HG02870 (cell line): ENCODE measurements around the gene GJD4.
A peak's percentile ranks its signal among the peaks of the same experiment; 100 is the strongest.

Experiments used
- ATAC-seq: cut with Tn5 transposase; IDR thresholded peaks from one replicate; pipeline ENCODE4 v1.9.1; 2021; ENCODE audit warnings: mild to moderate bottlenecking, moderate library complexity; ENCODE audit not compliant: unreplicated experiment

GJD4 gene

GRCh38 chr10:35605191-35605590 is at the start of gene GJD4:
Gene GJD4, plus strand, starts transcription at chr10:35605341. Its CDS starts 227 bp downstream, at chr10:35605568.
- ATAC-seq: no peak

- no peak for ATAC-seq
These were observed 48.9 kb upstream of the GJD4 start for GRCh38 chr10:35555962-35556930.

- ATAC-seq: no peak
These were observed 46.9 kb upstream of the GJD4 start for GRCh38 chr10:35558276-35558675.

- no peak for ATAC-seq
These were observed 45.7 kb upstream of the GJD4 start for GRCh38 chr10:35559416-35559815.

GRCh38 chr10:35561715-35562114 is 43.4 kb upstream of the GJD4 start:
- no peak for ATAC-seq

GRCh38 chr10:35562427-35562826 is 42.7 kb upstream of the GJD4 start:
- ATAC-seq: no peak

- peak; percentile 43 for ATAC-seq
These were observed 41.8 kb upstream of the GJD4 start for GRCh38 chr10:35563261-35563891.

GRCh38 chr10:35564341-35564968 is 40.7 kb upstream of the GJD4 start:
- no peak for ATAC-seq

GRCh38 chr10:35565602-35566081 is 39.5 kb upstream of the GJD4 start:
- ATAC-seq: no peak

- no peak for ATAC-seq
These were observed 37.2 kb upstream of the GJD4 start for GRCh38 chr10:35567951-35568350.

- ATAC-seq: no peak
These were observed 36.6 kb upstream of the GJD4 start for GRCh38 chr10:35568483-35569015.

- ATAC-seq: no peak
These were observed 35.9 kb upstream of the GJD4 start for GRCh38 chr10:35569111-35569707.

GRCh38 chr10:35569836-35570235 is 35.3 kb upstream of the GJD4 start:
- ATAC-seq: no peak

GRCh38 chr10:35570397-35570796 is 34.7 kb upstream of the GJD4 start:
- no peak for ATAC-seq

GRCh38 chr10:35572583-35572982 is 32.6 kb upstream of the GJD4 start:
- no peak for ATAC-seq

GRCh38 chr10:35573796-35574195 is 31.3 kb upstream of the GJD4 start:
- ATAC-seq: no peak

- no peak for ATAC-seq
These were observed 30.2 kb upstream of the GJD4 start for GRCh38 chr10:35574924-35575352.

- no peak for ATAC-seq
These were observed 29.5 kb upstream of the GJD4 start for GRCh38 chr10:35575640-35576039.

GRCh38 chr10:35576730-35577129 is 28.4 kb upstream of the GJD4 start:
- no peak for ATAC-seq

GRCh38 chr10:35577926-35578617 is 27.1 kb upstream of the GJD4 start:
- ATAC-seq: no peak
